Gastrocnemius medialis (tissue), 4 donors: Measurements from ENCODE around the gene DND1.

Experiments
- POLR2A ChIP-seq, 2 donors: fragments of 450-650 bp; IDR thresholded peaks; one replicate each; pipeline ENCODE4 v1.6.1; 2017; ENCODE audit warnings: antibody characterized with exemption in 2 of 2, mild to moderate bottlenecking in 2 of 2, moderate library complexity in 2 of 2
- TF ChIP-seq, protein P1 (sequence below), 5 experiments: fragments of 450-650 bp in 3 of 5; fragments of 200-600 bp in 2 of 5; sonication (generic) in 2 of 5; IDR thresholded peaks in 4 of 5; conservative IDR thresholded peaks in 1 of 5; 1 replicate in 4 of 5; 2 replicates in 1 of 5; pipeline ENCODE4 v1.5.1; 2016 to 2019; ENCODE audit warnings: antibody characterized with exemption in 5 of 5, mild to moderate bottlenecking in 3 of 5, moderate library complexity in 3 of 5

DNA sequence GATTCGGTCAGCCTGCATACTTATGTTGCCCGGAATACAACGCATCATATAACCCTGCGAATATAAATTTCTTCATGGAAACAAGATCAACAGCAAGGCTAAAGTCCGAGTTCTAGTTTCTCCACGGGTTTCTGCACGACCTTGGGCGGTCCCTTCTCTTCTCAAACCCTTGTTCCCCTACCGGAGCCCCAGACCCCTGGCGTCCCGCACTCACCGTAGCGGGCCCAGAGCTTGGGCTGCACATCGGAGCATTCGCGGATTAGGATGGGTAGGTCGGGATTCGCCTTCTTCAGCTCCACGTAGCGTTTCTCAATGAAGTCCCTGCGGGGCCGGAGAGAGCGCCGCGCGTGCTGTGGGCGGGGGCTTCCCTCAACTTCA lies 26.3 kb downstream of the DND1 start:
- TF ChIP-seq, protein P1, sequence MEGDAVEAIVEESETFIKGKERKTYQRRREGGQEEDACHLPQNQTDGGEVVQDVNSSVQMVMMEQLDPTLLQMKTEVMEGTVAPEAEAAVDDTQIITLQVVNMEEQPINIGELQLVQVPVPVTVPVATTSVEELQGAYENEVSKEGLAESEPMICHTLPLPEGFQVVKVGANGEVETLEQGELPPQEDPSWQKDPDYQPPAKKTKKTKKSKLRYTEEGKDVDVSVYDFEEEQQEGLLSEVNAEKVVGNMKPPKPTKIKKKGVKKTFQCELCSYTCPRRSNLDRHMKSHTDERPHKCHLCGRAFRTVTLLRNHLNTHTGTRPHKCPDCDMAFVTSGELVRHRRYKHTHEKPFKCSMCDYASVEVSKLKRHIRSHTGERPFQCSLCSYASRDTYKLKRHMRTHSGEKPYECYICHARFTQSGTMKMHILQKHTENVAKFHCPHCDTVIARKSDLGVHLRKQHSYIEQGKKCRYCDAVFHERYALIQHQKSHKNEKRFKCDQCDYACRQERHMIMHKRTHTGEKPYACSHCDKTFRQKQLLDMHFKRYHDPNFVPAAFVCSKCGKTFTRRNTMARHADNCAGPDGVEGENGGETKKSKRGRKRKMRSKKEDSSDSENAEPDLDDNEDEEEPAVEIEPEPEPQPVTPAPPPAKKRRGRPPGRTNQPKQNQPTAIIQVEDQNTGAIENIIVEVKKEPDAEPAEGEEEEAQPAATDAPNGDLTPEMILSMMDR (IDR thresholded peaks at IDR 0.05 in 4 of 5, conservative IDR thresholded peaks at IDR 0.05 in 1 of 5): no peak
- no peak for TF ChIP-seq POLR2A (IDR thresholded peaks at IDR 0.05)
